ENCODE measurements around the gene MAB21L1.

The MAB21L1 gene

GRCh38 chr13:35475960-35476943 is at the start of gene MAB21L1:
Gene MAB21L1 (minus strand): TSS chr13:35476689. CDS start chr13:35476138, 551 bp downstream.
- DNase-seq: no peak

DNA sequence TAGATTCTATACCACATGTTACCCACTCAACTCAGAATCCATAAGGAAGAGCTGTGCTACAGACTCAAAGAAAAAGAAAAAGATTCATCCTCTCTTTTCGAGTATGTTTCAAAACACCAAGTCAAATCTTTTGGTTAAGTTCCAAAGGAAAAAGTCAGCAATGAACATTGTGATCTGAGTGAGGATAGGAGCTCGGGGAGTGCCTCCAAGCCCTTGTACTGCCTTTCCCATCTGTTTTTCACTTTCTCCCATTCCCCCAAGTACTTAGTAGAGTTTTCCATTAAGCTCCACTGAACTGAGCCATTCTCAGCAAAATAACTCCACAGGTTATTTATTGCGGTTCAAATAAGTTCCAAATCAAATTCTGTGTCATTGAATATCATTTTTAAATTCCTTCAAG is 47.7 kb upstream of the MAB21L1 start:
- DNase-seq: no peak

GRCh38 chr13:35518337-35518946 is 42.0 kb upstream of the MAB21L1 start:
- no peak for DNase-seq

DNA sequence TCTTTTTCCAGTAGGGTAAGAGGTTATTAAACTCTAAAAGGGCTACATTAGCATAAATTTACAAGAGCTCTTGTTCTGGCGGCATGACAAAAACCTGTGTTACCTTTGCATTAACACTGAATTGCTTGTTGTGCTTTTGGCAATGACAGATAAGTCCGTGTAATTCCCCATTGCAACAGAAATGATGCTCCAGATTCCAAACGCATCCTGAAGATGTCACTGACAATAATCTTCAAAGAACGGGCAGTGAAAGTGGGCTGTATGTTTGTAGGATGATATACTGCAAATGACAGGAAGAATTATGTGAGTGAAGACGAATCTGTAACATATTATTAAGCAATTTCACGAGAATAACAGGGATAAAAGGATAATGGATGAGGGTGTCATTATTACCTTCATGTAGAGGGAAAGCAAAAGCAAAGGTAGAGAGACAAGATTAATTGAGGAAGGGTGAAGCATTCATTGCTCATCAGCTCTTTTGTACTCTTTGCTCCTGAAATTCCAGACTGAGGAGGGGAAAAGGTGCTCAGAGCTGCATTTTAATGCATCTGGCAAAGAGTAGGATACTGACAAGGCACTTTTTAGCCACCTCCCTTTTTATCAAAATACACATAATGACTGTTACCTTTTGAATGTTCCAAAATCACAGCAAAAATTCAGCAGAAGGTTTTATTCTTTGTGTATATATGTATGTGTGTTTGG is 38.5 kb upstream of the MAB21L1 start:
- DNase-seq: no peak

- DNase-seq: no peak
These were observed 37.6 kb upstream of the MAB21L1 start for GRCh38 chr13:35514061-35514477.

DNA sequence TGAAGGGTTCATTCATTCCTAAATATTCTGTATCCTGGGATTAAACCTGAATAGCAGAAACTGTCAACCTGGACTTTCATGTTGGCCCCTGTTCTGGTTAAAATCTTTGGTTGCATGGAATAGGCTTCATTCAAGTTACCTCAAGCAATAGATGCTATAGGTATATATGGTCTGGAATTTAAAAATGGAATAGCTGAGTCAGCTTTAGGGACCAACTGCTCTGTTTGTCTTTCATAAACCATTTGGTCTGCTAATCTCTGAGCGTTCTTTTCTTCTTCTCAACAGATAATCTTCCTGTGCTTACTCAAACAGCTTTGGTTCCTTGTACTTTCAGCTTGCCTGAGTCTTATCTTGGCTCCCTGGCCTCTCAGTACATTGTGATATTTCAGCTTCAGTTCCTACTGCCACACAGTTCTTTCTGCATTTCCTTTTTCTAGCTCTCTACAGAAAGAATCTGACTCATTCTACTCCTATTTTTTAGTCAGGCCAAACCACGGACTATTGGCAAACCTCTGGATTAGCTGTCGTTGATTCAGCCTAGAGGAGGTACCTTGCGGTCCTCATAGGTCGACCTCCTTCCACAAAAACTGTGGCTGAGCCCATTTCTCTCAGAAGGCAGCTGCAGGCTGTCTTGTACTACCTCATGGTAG is 35.9 kb upstream of the MAB21L1 start:
- no peak for DNase-seq

- DNase-seq: no peak
These were observed 26.0 kb upstream of the MAB21L1 start for GRCh38 chr13:35502456-35502855.

- no peak for DNase-seq
These were observed 25.3 kb upstream of the MAB21L1 start for GRCh38 chr13:35501661-35502235.

- DNase-seq: no peak
These were observed 23.7 kb upstream of the MAB21L1 start for GRCh38 chr13:35500144-35500543.

GRCh38 chr13:35499676-35500075 is 23.2 kb upstream of the MAB21L1 start:
- DNase-seq: no peak

- no peak for DNase-seq
These were observed 22.7 kb upstream of the MAB21L1 start for GRCh38 chr13:35499196-35499662.

- DNase-seq: no peak
These were observed 21.7 kb upstream of the MAB21L1 start for GRCh38 chr13:35498231-35498630.

GRCh38 chr13:35496761-35497386 is 20.4 kb upstream of the MAB21L1 start:
- no peak for DNase-seq

- DNase-seq: no peak
These were observed 19.5 kb upstream of the MAB21L1 start for GRCh38 chr13:35496006-35496405.

GRCh38 chr13:35489050-35489449 is 12.6 kb upstream of the MAB21L1 start:
- no peak for DNase-seq

DNA sequence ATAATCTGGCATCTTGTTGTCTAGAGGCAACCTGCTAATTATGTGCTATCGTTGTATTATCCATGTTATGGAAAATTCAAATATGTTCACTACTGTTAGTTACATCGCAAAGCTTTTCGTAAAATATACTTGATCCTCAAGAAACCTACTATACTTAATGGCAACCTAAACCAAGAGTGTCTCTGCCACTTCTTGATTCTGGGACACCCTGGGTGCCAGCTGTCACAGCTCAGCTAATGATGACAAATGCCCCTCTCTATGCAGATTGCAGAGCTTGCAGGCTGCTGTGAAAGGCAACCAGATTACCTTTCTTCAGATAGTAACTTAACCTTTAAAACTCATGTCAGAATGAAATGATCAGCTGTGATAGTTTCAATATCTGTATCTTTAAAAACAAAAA is 8.9 kb upstream of the MAB21L1 start:
- DNase-seq: no peak

DNA sequence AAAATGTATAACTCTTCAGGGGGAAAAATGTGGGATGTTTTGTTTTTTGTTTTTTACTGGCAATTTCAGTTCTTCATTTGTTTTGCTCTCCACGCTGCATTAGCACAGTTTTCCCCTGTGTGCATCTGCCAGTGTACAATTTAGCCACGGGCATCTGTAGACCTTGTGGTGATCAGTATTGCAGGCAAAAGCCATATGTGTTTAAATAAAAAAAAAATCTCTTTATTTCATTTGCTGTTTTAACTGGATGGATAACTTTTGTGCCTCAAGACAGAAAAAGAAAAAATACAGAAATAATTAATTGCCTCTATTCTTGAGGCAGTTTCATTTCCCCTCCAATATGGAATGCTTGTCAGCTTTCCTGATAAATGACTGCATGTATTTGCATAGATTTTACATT is 7.9 kb upstream of the MAB21L1 start:
- no peak for DNase-seq

GRCh38 chr13:35483761-35484160 is 7.3 kb upstream of the MAB21L1 start:
- no peak for DNase-seq

- no peak for DNase-seq
These were observed 6.0 kb upstream of the MAB21L1 start for GRCh38 chr13:35482527-35482926.

- DNase-seq: no peak
These were observed 5.3 kb upstream of the MAB21L1 start for GRCh38 chr13:35481777-35482176.

DNA sequence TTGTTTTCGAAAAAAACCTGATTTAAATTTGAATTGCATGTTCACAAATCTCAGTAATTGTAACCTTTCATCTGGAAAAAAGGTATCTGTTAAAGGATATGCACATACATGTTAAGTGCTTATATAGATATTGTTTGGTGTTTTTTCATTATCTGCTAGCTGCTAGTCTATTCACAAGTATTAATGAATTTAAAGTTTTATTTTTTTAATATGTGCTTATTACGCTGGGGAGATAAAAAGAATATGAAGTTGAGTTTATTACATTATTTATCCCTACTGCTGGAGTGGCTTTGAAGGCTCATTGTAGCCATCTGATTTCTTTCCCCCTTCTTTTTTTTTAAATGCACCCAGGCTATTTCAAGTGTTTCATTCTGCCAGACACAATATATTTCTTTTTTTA is 3.9 kb upstream of the MAB21L1 start:
- DNase-seq: no peak

DNA sequence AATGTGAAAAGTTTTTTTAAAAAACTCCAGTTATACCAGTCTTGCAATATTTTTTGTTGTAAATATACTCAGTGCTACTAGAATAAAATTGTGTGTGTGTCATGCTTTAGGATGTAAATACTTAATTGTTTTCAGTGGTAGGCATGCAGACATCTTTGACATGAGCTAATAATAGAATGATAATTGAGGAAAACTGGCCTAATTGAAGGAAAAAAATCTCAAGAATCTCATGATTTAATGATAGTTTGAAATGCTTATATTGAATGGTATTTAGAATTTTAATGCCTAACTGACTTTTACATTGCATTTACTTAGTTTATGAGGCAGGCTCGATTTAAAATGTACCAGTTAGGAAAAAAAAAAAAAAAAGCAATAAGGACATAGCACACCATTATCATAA is 3.2 kb upstream of the MAB21L1 start:
- DNase-seq: no peak

Measured in activated naive CD4-positive, alpha-beta T cell treated with anti-CD3 and anti-CD28 coated beads, Interleukin-2, amount 50 U/mL, for 16 hours (primary cell).